GM12878 (cell line): ENCODE measurements around the gene TRERF1. TPM values are rescaled to one million over a fixed set of nuclear protein-coding genes. Genes with fewer than 3 reads are reported as not detected.

Source experiments
- ATAC-seq: fragments of 200-7000 bp; cut with Tn5 transposase; 3 replicates; pipeline ENCODE4 v1.9.1; 2020; ENCODE audit warnings: mild to moderate bottlenecking, moderate library complexity
- BruUV-seq: library from RNA; stranded (reverse); fragments of 400-500 nt; replicated peaks from 2 replicates; lab custom pipeline; 2021; lab: Mats Ljungman, UMichigan
- CTCF ChIA-PET: fragments of 300-600 bp; sonication (Branson Sonifier 250); formaldehyde crosslinking; extraction: SDS; loops from one replicate; lab custom pipeline; 2021; ENCODE audit warnings: inconsistent platforms; lab: Yijun Ruan, JAX
- POLR2A ChIA-PET: fragments of 350-600 bp; formaldehyde crosslinking; extraction: SDS; loops from one replicate; lab custom pipeline; 2021; ENCODE audit warnings: inconsistent platforms; lab: Charles Lee
- RAD21 ChIA-PET: fragments of 300-600 bp; sonication (Branson Sonifier 250); formaldehyde crosslinking; loops from one replicate; lab custom pipeline; 2023; ENCODE audit warnings: antibody characterized with exemption; ENCODE audit not compliant: unreplicated experiment; lab: Charles Lee
- SMC1A ChIA-PET: fragments of 300-600 bp; sonication (Branson Sonifier 250); formaldehyde crosslinking; loops from one replicate; lab custom pipeline; 2023; ENCODE audit not compliant: unreplicated experiment, uncharacterized antibody; lab: Charles Lee
- DNase-seq: peaks from one replicate; pipeline ENCODE4 v3.0.0-alpha.2; 2011; ENCODE audit warnings: low read depth, low spot score
- FAIRE-seq: peaks from 3 replicates; lab custom pipeline; 2011; peaks lifted over from hg19 to GRCh38; lab: Jason Lieb, UNC
- H2AFZ ChIP-seq: 2 replicates; pipeline ENCODE4 v1.6.0; 2011; ENCODE audit warnings: low read depth, low read length, control low read depth; ENCODE audit not compliant: control insufficient read depth
- H3K27ac ChIP-seq: 2 replicates; pipeline ENCODE4 v1.5.1; 2011; ENCODE audit warnings: control low read depth; ENCODE audit not compliant: control insufficient read depth, insufficient read depth
- H3K27me3 ChIP-seq, 2 experiments: replicated peaks in 1 of 2; 2 replicates each; pipeline versions ENCODE4 v1.6.0 to v1.6.1; 2011; ENCODE audit warnings: low read length in 1 of 2; ENCODE audit not compliant: control insufficient read depth in 2 of 2, insufficient read depth in 2 of 2
- H3K36me3 ChIP-seq, 2 experiments: 2 replicates each; pipeline ENCODE4 v1.5.1; 2011; ENCODE audit warnings: low read length in 1 of 2; ENCODE audit not compliant: control insufficient read depth in 2 of 2, insufficient read depth in 2 of 2
- H3K4me1 ChIP-seq: 2 replicates; pipeline ENCODE4 v1.6.1; 2011; ENCODE audit warnings: mild to moderate bottlenecking, low read length, moderate library complexity, mixed read lengths; ENCODE audit not compliant: control insufficient read depth, insufficient read depth
- H3K4me2 ChIP-seq: 2 replicates; pipeline ENCODE4 v1.6.0; 2011; ENCODE audit warnings: control low read depth; ENCODE audit not compliant: control insufficient read depth, insufficient read depth
- H3K4me3 ChIP-seq: fragments of 200-600 bp; sonication (generic); 2 replicates; pipeline ENCODE4 v1.5.1; 2016
- H3K79me2 ChIP-seq: 2 replicates; pipeline ENCODE4 v1.6.0; 2011; ENCODE audit warnings: low read length; ENCODE audit not compliant: control insufficient read depth, insufficient read depth
- H3K9ac ChIP-seq: 2 replicates; pipeline ENCODE4 v1.8.0; 2011; ENCODE audit warnings: low read length, control low read depth, mixed read lengths; ENCODE audit not compliant: control insufficient read depth, insufficient read depth
- H3K9me3 ChIP-seq: replicated peaks from 3 replicates; pipeline ENCODE4 v1.5.1; 2011; ENCODE audit warnings: mild to moderate bottlenecking, low read length; ENCODE audit not compliant: control insufficient read depth, insufficient read depth
- H4K20me1 ChIP-seq: 2 replicates; pipeline ENCODE4 v1.6.0; 2011; ENCODE audit not compliant: control insufficient read depth, insufficient read depth
- CEBPB ChIP-seq, 2 experiments: fragments of 150-350 bp in 1 of 2; IDR thresholded peaks; 2 replicates each; pipeline ENCODE4 v1.6.1; 2012 to 2014; ENCODE audit warnings: low read depth in 2 of 2, low read length in 2 of 2, borderline replicate concordance in 1 of 2, inconsistent platforms in 1 of 2
- ETV6 ChIP-seq, 2 experiments: fragments of 450-650 bp in 1 of 2; IDR thresholded peaks in 1 of 2; conservative IDR thresholded peaks in 1 of 2; 2 replicates each; pipeline ENCODE4 v1.6.1; 2014; ENCODE audit warnings: antibody characterized with exemption in 1 of 2, borderline replicate concordance in 1 of 2, low read depth in 1 of 2, mild to moderate bottlenecking in 1 of 2, moderate library complexity in 1 of 2
- FOXK2 ChIP-seq: fragments of 450-650 bp; IDR thresholded peaks from 2 replicates; pipeline ENCODE4 v1.6.1; 2017; ENCODE audit warnings: mild to moderate bottlenecking, moderate library complexity
- IRF3 ChIP-seq: fragments of 450-650 bp; IDR thresholded peaks from 2 replicates; pipeline ENCODE4 v1.6.1; 2014; ENCODE audit warnings: mild to moderate bottlenecking
- NBN ChIP-seq: fragments of 450-650 bp; IDR thresholded peaks from 2 replicates; pipeline ENCODE4 v1.6.1; 2016
- NR2C2 ChIP-seq: IDR thresholded peaks from 2 replicates; pipeline ENCODE4 v1.6.1; 2011; ENCODE audit warnings: borderline replicate concordance, low read depth; ENCODE audit not compliant: control insufficient read depth, insufficient read length
- RBBP5 ChIP-seq: fragments of 200-600 bp; sonication (generic); conservative IDR thresholded peaks from 2 replicates; pipeline ENCODE4 v1.6.1; 2016
- RUNX3 ChIP-seq: IDR thresholded peaks from 2 replicates; pipeline ENCODE4 v1.6.1; 2012; ENCODE audit warnings: low read length, inconsistent platforms
- SMAD5 ChIP-seq: IDR thresholded peaks from 2 replicates; pipeline ENCODE4 v1.6.1; 2016; ENCODE audit warnings: antibody characterized with exemption, low read depth
- SREBF1 ChIP-seq: IDR thresholded peaks from 2 replicates; pipeline ENCODE4 v1.6.1; 2012; ENCODE audit warnings: mild to moderate bottlenecking, low read length
- TAF1 ChIP-seq: IDR thresholded peaks from 2 replicates; pipeline ENCODE4 v1.6.1; 2011; ENCODE audit warnings: mild to moderate bottlenecking, low read depth, low read length, borderline replicate concordance
- YY1 ChIP-seq: IDR thresholded peaks from 2 replicates; pipeline ENCODE4 v1.6.1; 2011; ENCODE audit warnings: low read depth, mild to moderate bottlenecking, low read length
- ZBTB4 ChIP-seq: fragments of 450-650 bp; formaldehyde crosslinking; IDR thresholded peaks from 2 replicates; pipeline ENCODE4 v1.4.0; 2022; ENCODE audit warnings: mild to moderate bottlenecking, moderate library complexity
- ZNF592 ChIP-seq: fragments of 450-650 bp; IDR thresholded peaks from 2 replicates; pipeline ENCODE4 v1.6.1; 2017; ENCODE audit warnings: mild to moderate bottlenecking, moderate library complexity
- WGBS: methylation state at CpG from one replicate; pipeline ENCODE4 v1.1.6; 2016; ENCODE audit warnings: low lambda C conversion rate; ENCODE audit not compliant: insufficient replicate concordance, insufficient coverage; ENCODE audit errors: missing lambda C conversion rate; 5-methylcytosine and 5-hydroxymethylcytosine counted together
- in situ Hi-C: fragments of 300-500 bp; cut with MboI; formaldehyde crosslinking; loops from 9 replicates; pipeline ENCODE4 v1.14.3; 2018; ENCODE audit warnings: mixed read lengths
- intact Hi-C: fragments of 100-400 bp; cut with micrococcal nuclease; formaldehyde crosslinking; loops from one replicate; pipeline ENCODE4 v1.14.2; 2022; ENCODE audit not compliant: unreplicated experiment
- polyA plus RNA-seq, 11 experiments: library from polyadenylated mRNA; depleted of rRNA in 4 of 11; unstranded in 6 of 11; stranded (reverse) in 5 of 11; fragments of >200 nt; fragmentation: Nextera tagmentation in 4 of 11; fragmentation: Illumina TruSeq in 1 of 11; extraction: Ambion mirVana in 4 of 11; extraction: Trizol in 1 of 11; gene quantifications; 1 replicate in 1 of 11; 2 replicates in 10 of 11; pipeline versions ENCODE4 v1.2.1 to v1.2.3, GENCODE V29; 2011 to 2016; ENCODE audit warnings: inconsistent platforms in 2 of 11, missing spikeins in 2 of 11, low read depth in 1 of 11
- total RNA-seq, 4 experiments: library from RNA; depleted of rRNA in 3 of 4; stranded (reverse); fragments of >200 nt in 3 of 4; fragmentation: Illumina TruSeq in 1 of 4; extraction: Trizol in 1 of 4; gene quantifications; 2 replicates each; pipeline versions ENCODE4 v1.2.1 to v1.2.3, GENCODE V29; 2013 to 2021

TRERF1 gene
- total and polyA plus RNA-seq, 10 of the 15 experiments (the other 5 are each of a cell fraction or from before 2014, with no cell fraction given) = 2.2 to 19.4 (median 7.2) TPM

GRCh38 chr6:42352856-42353564 lies 98.7 kb downstream of the TRERF1 start (continued):
- TF ChIP-seq ZNF592 (no peak), CEBPB (IDR thresholded peaks at IDR 0.05; ENCODE audit: borderline replicate concordance in 1 of 2, low read depth in 2 of 2, low read length in 2 of 2) (no peak), NBN (no peak), RBBP5 (no peak)

GRCh38 chr6:42350911-42351310 lies 100.8 kb downstream of the TRERF1 start:
- ChIA-PET POLR2A (interaction anchor here (1.5 kb wide), 1 partner anchor 16 kb away, joined by 4 read pairs; no protein-coding TSS in a partner anchor), RAD21 (no interaction called here), SMC1A (interaction anchor here (2.2 kb wide), 1 partner anchor 40 kb away, joined by 6 read pairs; no protein-coding TSS in a partner anchor), CTCF (no interaction called here)
- H3K79me2 ChIP-seq = no peaks in the 10 kb centered on the region
- WGBS = 47% methylated on average over 3 of the region's 3 CpGs
- no peaks in the 10 kb centered on the region for H3K36me3 ChIP-seq
- DNase-seq = no peak
- in situ Hi-C loops (no loop called here), intact Hi-C loops (no loop called here)
- no peak overlapping the region for H3K27ac ChIP-seq
- H3K4me2 ChIP-seq = no peak overlapping the region
- no peaks in the 10 kb centered on the region for H3K9me3 ChIP-seq
- peak; percentile 74 for FAIRE-seq
- H3K4me3 ChIP-seq = no peak overlapping the region
- H3K27me3 ChIP-seq = no peaks in the 10 kb centered on the region
- BruUV-seq = no TSS peak
- H4K20me1 ChIP-seq = no peaks in the 10 kb centered on the region
- no peak overlapping the region for H3K9ac ChIP-seq
- no peak overlapping the region for H2AFZ ChIP-seq
- no peak for ATAC-seq
- H3K4me1 ChIP-seq = no peaks in the 10 kb centered on the region
- TF ChIP-seq SMAD5 (no peak), RUNX3 (no peak), SREBF1 (no peak), NR2C2 (no peak), RBBP5 (no peak), TAF1 (no peak), ZBTB4 (CRISPR knock-in tag) (no peak), YY1 (no peak), ETV6 (conservative IDR thresholded peaks at IDR 0.05 in 1 of 2, IDR thresholded peaks at IDR 0.05 in 1 of 2; ENCODE audit: borderline replicate concordance in 1 of 2, low read depth in 1 of 2) (no peak), IRF3 (no peak), FOXK2 (no peak)
